ENCODE results near the gene TMEM141.
A peak's percentile ranks its signal among the peaks of the same experiment; 100 is the strongest.
"Not testable (repeated sequence)": the region's sequence is repeated elsewhere in the genome, so short reads cannot be mapped to it uniquely, and the experiment has no call there.

TMEM141 gene

GRCh38 chr9:136755302-136756133, 35.6 kb upstream of the TMEM141 start:
- DNase-seq (ENCODE audit: low read depth in 3 of 3): not testable (repeated sequence)

- DNase-seq (ENCODE audit: low read depth in 3 of 3): no peak
These were observed 35.1 kb upstream of the TMEM141 start for GRCh38 chr9:136756134-136756438.

GRCh38 chr9:136756836-136757235, 34.3 kb upstream of the TMEM141 start:
- DNase-seq (ENCODE audit: low read depth in 3 of 3): no peak

- DNase-seq (ENCODE audit: low read depth in 3 of 3): no peak
These were observed 33.8 kb upstream of the TMEM141 start for GRCh38 chr9:136757328-136757727.

GRCh38 chr9:136757751-136758140, 33.4 kb upstream of the TMEM141 start:
- no peak for DNase-seq (ENCODE audit: low read depth in 3 of 3)

- DNase-seq (ENCODE audit: low read depth in 3 of 3): no peak
These were observed 32.1 kb upstream of the TMEM141 start for GRCh38 chr9:136759001-136759400.

GRCh38 chr9:136759436-136760325, 31.5 kb upstream of the TMEM141 start:
- no peak for DNase-seq (ENCODE audit: low read depth in 3 of 3)

- DNase-seq (ENCODE audit: low read depth in 3 of 3): no peak
These were observed 30.7 kb upstream of the TMEM141 start for GRCh38 chr9:136760424-136760823.

GRCh38 chr9:136760834-136761544, 30.2 kb upstream of the TMEM141 start:
- DNase-seq (ENCODE audit: low read depth in 3 of 3): not testable (repeated sequence)

GRCh38 chr9:136761545-136761981, 29.6 kb upstream of the TMEM141 start:
- DNase-seq (ENCODE audit: low read depth in 3 of 3): no peak

GRCh38 chr9:136762221-136762691, 28.9 kb upstream of the TMEM141 start:
- DNase-seq (ENCODE audit: low read depth in 3 of 3): no peak

GRCh38 chr9:136762915-136763648, 28.1 kb upstream of the TMEM141 start:
- peak in 2 of 3 experiments; percentile 19 to 22 for DNase-seq (ENCODE audit: low read depth in 3 of 3)

- DNase-seq (ENCODE audit: low read depth in 3 of 3): no peak
These were observed 27.5 kb upstream of the TMEM141 start for GRCh38 chr9:136763649-136764035.

GRCh38 chr9:136764301-136764891, 26.7 kb upstream of the TMEM141 start, which contains the start of gene LCN15:
Gene LCN15 (minus strand): TSS chr9:136764518. CDS start chr9:136764488, 30 bp downstream.
- no peak for DNase-seq (ENCODE audit: low read depth in 3 of 3)

- DNase-seq (ENCODE audit: low read depth in 3 of 3): no peak
These were observed 26.1 kb upstream of the TMEM141 start for GRCh38 chr9:136765041-136765440.

GRCh38 chr9:136765745-136766409, 25.3 kb upstream of the TMEM141 start:
- DNase-seq (ENCODE audit: low read depth in 3 of 3): not testable (repeated sequence)

- DNase-seq (ENCODE audit: low read depth in 3 of 3): not testable (repeated sequence)
These were observed 24.6 kb upstream of the TMEM141 start for GRCh38 chr9:136766410-136767120.

GRCh38 chr9:136769710-136770191, 21.4 kb upstream of the TMEM141 start:
- no peak for DNase-seq (ENCODE audit: low read depth in 3 of 3)

GRCh38 chr9:136771907-136772415, 19.2 kb upstream of the TMEM141 start:
- DNase-seq (ENCODE audit: low read depth in 3 of 3): no peak
